ENCODE measurements around the gene SUCLA2.

Gene SUCLA2

DNA sequence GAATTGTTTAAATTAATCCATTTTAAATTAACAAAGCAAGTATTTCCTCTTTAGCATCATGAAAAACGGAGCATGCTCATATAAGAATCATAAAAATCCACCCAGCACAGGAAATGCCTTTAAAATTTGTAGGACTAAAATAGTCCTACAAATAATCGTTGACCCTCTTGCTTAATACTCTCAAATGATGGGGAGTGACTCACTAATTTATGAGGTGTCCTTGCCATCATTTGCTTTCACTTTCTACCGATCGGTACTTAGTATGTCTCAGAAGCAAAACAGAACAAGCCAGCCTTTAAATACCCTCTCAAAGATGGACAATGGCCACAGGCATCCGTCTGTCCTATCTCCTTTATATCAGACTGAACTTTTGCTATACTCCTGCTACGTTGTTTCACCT, 97.2 kb downstream of the SUCLA2 start:
- DNase-seq (ENCODE audit: low spot score): no peak

DNA sequence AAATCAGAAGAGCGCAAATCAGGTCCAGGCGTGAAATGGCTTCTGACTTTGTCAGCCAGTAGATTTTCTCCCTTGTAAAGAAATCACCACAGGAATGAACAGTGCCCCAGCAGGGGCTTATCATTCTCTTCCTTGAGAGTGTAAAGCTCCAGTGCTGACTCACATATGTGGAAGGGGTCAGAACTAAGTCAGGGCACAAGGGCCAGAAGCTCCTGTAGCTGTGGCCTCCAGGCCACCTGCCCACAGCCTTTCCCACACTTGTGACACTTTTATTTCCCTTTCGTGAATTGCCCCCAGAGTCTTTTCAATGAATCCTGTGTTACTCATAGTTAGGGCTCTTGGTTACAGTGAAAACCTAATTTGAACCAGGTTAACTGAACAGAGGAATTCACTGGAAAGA, 99.6 kb downstream of the SUCLA2 start:
- no peak for DNase-seq (ENCODE audit: low spot score)

- DNase-seq (ENCODE audit: low spot score): no peak
Observed at GRCh38 chr13:47898080-47898479, 103.0 kb downstream of the SUCLA2 start.

DNA sequence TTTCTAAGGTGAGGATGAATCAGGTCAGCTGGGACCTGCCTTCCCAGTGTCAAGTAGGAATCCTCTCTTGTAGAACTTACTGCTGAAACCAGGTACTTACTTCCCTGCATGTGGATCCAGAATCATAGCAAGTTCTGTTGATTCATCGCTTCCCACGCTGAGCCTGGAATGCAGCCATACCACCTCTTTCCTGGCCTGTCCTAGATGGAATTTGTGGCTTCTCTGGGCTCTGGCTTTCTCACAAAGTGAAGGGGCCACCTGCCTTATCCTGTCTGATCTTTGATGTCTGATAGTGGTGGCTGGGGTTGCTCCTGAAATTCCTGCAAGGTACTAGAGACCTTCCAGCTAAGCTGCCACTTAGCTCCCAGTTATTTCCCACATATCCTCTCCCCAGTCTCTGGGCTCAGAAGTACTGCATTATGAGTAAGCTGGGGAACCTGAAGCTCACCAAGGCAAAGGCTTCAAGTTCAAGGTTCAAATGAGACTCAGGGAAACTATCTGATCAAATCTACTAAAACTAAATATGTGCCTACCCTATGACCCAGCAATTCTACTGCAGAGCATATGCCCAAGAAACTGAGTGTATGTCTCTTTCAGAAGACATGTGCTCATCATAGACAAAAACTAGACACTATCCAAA, 103.5 kb downstream of the SUCLA2 start:
- DNase-seq (ENCODE audit: low spot score): no peak

- DNase-seq (ENCODE audit: low spot score): no peak
Observed at GRCh38 chr13:47896546-47896945, 104.5 kb downstream of the SUCLA2 start.

- DNase-seq (ENCODE audit: low spot score): no peak
Observed at GRCh38 chr13:47896111-47896510, 105.0 kb downstream of the SUCLA2 start.

DNA sequence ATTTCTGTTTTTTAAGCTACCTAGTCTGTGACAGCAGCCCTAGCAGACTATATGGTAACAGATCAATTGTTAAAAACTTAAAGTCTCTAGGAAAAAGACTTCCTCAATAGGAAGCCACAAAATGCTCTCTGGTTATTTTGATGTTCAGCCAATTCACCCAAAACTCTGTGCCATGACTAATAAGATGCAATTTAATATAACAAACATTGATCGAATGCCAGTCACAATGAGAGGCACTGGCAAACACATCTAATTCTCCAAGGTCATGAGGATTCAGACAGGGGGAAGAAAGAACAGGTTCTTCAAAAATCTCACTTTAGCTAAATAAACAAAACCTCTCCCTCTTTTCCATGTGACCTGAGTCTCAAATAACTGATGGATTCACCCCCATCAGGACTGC, 107.5 kb downstream of the SUCLA2 start:
- no peak for DNase-seq (ENCODE audit: low spot score)
